ENCODE data around the gene OR6C2.

The OR6C2 gene

GRCh38 chr12:55495490-55495889 is 51.6 kb downstream of the OR6C2 start:
- no peak overlapping the region for H3K27ac ChIP-seq
- no peak for TF ChIP-seq ZFX (IDR thresholded peaks at IDR 0.05; ENCODE audit: borderline replicate concordance)
- TF ChIP-seq CTCF (IDR thresholded peaks at IDR 0.05): no peak

GRCh38 chr12:55499231-55499630 is 55.4 kb downstream of the OR6C2 start:
- H3K27ac ChIP-seq: no peak overlapping the region
- TF ChIP-seq CTCF (IDR thresholded peaks at IDR 0.05) (no peak), ZFX (IDR thresholded peaks at IDR 0.05; ENCODE audit: borderline replicate concordance) (no peak)

- H3K27ac ChIP-seq: no peak overlapping the region
- TF ChIP-seq ZFX (IDR thresholded peaks at IDR 0.05; ENCODE audit: borderline replicate concordance) (no peak), CTCF (IDR thresholded peaks at IDR 0.05) (no peak)
Observed at GRCh38 chr12:55499810-55500252, 56.0 kb downstream of the OR6C2 start.

- TF ChIP-seq CTCF (IDR thresholded peaks at IDR 0.05): no peak
- no peak for TF ChIP-seq ZFX (IDR thresholded peaks at IDR 0.05; ENCODE audit: borderline replicate concordance)
- H3K27ac ChIP-seq: no peak overlapping the region
Observed at GRCh38 chr12:55501601-55502000, 57.7 kb downstream of the OR6C2 start.

Data from 22Rv1 (cell line).